ENCODE data around the gene SLC35B2. TPM values are rescaled to one million over a fixed set of nuclear protein-coding genes. Genes with fewer than 3 reads are reported as not detected.
A peak's percentile ranks its signal among the peaks of the same experiment; 100 is the strongest.

SLC35B2 gene
- total and polyA plus RNA-seq, 4 donors: 18.9 to 27.0 (median 21.1) TPM

DNA sequence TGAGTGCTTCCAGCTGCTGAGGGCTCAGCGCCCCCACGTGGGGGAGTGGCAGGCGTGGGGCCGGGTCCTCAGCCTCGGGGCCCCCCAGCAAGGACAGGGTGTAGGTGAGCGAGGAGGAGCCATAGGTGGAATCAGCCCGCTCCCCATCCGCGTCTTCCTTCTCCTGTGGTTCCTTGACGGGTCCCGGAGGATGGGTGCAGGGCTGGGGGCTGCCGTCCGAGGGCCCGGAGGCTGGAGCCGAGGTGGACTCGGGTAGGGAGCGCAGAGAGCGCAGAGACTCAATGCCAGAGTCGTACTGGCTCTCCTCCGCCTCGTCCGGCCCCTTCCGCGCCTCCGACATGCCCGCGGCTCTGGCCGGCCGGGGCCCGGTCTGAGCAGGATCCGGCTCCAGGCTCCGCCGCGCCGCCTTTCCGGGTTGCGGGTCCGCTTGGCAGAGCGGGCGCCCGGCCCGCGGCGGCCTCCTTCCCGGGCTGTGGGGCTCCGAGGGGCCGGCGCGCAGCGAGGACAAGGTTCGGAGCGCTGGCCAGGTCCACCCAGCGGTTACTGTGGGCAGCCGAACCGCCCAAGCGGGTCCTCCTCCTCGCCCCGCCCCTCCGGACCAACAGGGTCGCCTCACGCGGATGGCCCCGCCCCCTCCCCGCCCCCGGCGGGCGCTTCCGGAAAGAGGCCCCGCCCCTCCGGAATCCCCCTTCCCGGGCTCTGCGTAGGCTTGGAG lies 7.8 kb upstream of the SLC35B2 start, which contains the start of gene NFKBIE:
Gene NFKBIE (minus strand): TSS at position 545 of the 715 bp plus-strand sequence. CDS start 205 bp downstream, at position 340.
- DNase-seq (ENCODE audit: low spot score): peak; percentile 94
- H3K27me3 ChIP-seq (ENCODE audit: control insufficient read depth in 4 of 4, insufficient read depth in 4 of 4, low read length in 3 of 4): peaks cover 0 to 5% (median 2%) of the 10 kb centered on the region in 4 donors
- under 1% methylated on average over 72 of the region's 72 CpGs for WGBS
- TF ChIP-seq YY1 (IDR thresholded peaks at IDR 0.05) (no peak), FOXA2 (IDR thresholded peaks at IDR 0.05) (no peak), JUND (IDR thresholded peaks at IDR 0.05) (no peak), HNF4G (IDR thresholded peaks at IDR 0.05) (no peak), TAF1 (conservative IDR thresholded peaks at IDR 0.05) (no peak), HNF4A (conservative IDR thresholded peaks at IDR 0.05) (peak in 1 of 2 donors; percentile 8), CTCF (IDR thresholded peaks at IDR 0.05; ENCODE audit: low read depth, low read length, missing input control) (no peak), SP1 (IDR thresholded peaks at IDR 0.05) (peak; percentile 39), MAX (IDR thresholded peaks at IDR 0.05) (no peak), NR2F2 (IDR thresholded peaks at IDR 0.05) (no peak), ZBTB33 (IDR thresholded peaks at IDR 0.05) (no peak), RAD21 (IDR thresholded peaks at IDR 0.05) (no peak), RXRA (IDR thresholded peaks at IDR 0.05) (no peak), GABPA (IDR thresholded peaks at IDR 0.05 in 1 of 2, conservative IDR thresholded peaks at IDR 0.05 in 1 of 2) (peak in 1 of 2 donors; percentile 55), FOXA1 (IDR thresholded peaks at IDR 0.05) (no peak), EGR1 (IDR thresholded peaks at IDR 0.05; ENCODE audit: low read depth in 2 of 2) (no peak)
- TF ChIP-seq, protein P1, sequence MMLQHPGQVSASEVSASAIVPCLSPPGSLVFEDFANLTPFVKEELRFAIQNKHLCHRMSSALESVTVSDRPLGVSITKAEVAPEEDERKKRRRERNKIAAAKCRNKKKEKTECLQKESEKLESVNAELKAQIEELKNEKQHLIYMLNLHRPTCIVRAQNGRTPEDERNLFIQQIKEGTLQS (IDR thresholded peaks at IDR 0.05): no peak
- TF ChIP-seq, protein P2, sequence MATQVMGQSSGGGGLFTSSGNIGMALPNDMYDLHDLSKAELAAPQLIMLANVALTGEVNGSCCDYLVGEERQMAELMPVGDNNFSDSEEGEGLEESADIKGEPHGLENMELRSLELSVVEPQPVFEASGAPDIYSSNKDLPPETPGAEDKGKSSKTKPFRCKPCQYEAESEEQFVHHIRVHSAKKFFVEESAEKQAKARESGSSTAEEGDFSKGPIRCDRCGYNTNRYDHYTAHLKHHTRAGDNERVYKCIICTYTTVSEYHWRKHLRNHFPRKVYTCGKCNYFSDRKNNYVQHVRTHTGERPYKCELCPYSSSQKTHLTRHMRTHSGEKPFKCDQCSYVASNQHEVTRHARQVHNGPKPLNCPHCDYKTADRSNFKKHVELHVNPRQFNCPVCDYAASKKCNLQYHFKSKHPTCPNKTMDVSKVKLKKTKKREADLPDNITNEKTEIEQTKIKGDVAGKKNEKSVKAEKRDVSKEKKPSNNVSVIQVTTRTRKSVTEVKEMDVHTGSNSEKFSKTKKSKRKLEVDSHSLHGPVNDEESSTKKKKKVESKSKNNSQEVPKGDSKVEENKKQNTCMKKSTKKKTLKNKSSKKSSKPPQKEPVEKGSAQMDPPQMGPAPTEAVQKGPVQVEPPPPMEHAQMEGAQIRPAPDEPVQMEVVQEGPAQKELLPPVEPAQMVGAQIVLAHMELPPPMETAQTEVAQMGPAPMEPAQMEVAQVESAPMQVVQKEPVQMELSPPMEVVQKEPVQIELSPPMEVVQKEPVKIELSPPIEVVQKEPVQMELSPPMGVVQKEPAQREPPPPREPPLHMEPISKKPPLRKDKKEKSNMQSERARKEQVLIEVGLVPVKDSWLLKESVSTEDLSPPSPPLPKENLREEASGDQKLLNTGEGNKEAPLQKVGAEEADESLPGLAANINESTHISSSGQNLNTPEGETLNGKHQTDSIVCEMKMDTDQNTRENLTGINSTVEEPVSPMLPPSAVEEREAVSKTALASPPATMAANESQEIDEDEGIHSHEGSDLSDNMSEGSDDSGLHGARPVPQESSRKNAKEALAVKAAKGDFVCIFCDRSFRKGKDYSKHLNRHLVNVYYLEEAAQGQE (IDR thresholded peaks at IDR 0.05): no peak
- H3K9me3 ChIP-seq (ENCODE audit: control insufficient read depth in 4 of 4, low read length in 3 of 4): no peaks in the 10 kb centered on the region
- H3K4me3 ChIP-seq (ENCODE audit: low read depth in 1 of 3, low read length in 3 of 3): peak within 1 kb of the TSS; percentile 68 to 92 (median 78)
- peaks cover 0 to 4% (median 2%) of the 10 kb centered on the region in 4 donors for H3K36me3 ChIP-seq (ENCODE audit: control insufficient read depth in 4 of 4, insufficient read depth in 3 of 4, low read depth in 1 of 4, low read length in 3 of 4)
- peak within 1 kb of the TSS; percentile 73 to 86 for H3K27ac ChIP-seq (ENCODE audit: low read depth in 1 of 2, low read length in 2 of 2)
- peak within 1 kb of the TSS; percentile 67 to 89 for H3K9ac ChIP-seq (ENCODE audit: low read depth in 1 of 2, low read length in 2 of 2)
- H3K4me1 ChIP-seq (ENCODE audit: control insufficient read depth in 4 of 4, insufficient read depth in 4 of 4, low read length in 3 of 4): peaks cover 14 to 33% (median 25%) of the 10 kb centered on the region in 4 donors
